H1 (cell line): ENCODE data around the gene SLC25A22. TPM values are rescaled to one million over a fixed set of nuclear protein-coding genes. Genes with fewer than 3 reads are reported as not detected.

Experiments
- CHD1 ChIP-seq: IDR thresholded peaks from 2 replicates; pipeline ENCODE4 v1.6.1; 2012; ENCODE audit warnings: low read depth, low read length, improper control_type of control experiment
- EP300 ChIP-seq, 2 experiments: IDR thresholded peaks; 1 replicate in 1 of 2; 2 replicates in 1 of 2; pipeline ENCODE4 v1.6.1; 2011 to 2012; ENCODE audit warnings: low read depth in 2 of 2, low read length in 2 of 2, mild to moderate bottlenecking in 2 of 2, borderline replicate concordance in 1 of 2, inconsistent platforms in 1 of 2, moderate library complexity in 1 of 2
- KDM4A ChIP-seq: IDR thresholded peaks from one replicate; pipeline ENCODE4 v1.7.1; 2012; ENCODE audit warnings: low read depth, mild to moderate bottlenecking, moderate library complexity, low read length, inconsistent platforms; ENCODE audit not compliant: severe bottlenecking
- MAFK ChIP-seq: IDR thresholded peaks from 2 replicates; pipeline ENCODE4 v1.6.1; 2012; ENCODE audit warnings: low read depth, mild to moderate bottlenecking, improper control_type of control experiment, low read length
- PHF8 ChIP-seq: fragments of 200-600 bp; sonication (generic); conservative IDR thresholded peaks from 2 replicates; pipeline ENCODE4 v1.7.1; 2012; ENCODE audit warnings: low read depth, mild to moderate bottlenecking, inconsistent platforms, low read length, moderate library complexity
- polyA plus RNA-seq, 7 experiments: library from polyadenylated mRNA; depleted of rRNA in 3 of 7; stranded (reverse) in 5 of 7; unstranded in 2 of 7; fragments of >200 nt in 5 of 7; fragments of 200-250 nt in 2 of 7; gene quantifications; 1 replicate in 5 of 7; 2 replicates in 1 of 7; 4 replicates in 1 of 7; pipeline versions ENCODE4 v1.2.1 to v1.2.3, GENCODE V29; 2011 to 2013; ENCODE audit warnings: missing spikeins in 2 of 7, mixed read lengths in 2 of 7
- total RNA-seq: library from RNA; stranded (reverse); fragmentation: NEBNext Ultra II Directional; extraction: Animal tissue kit (Norgen Biotek cat#: 25700); gene quantifications from 2 replicates; pipeline ENCODE4 v1.2.1, GENCODE V29; 2021
- TF ChIP-seq, protein P1 (sequence below): IDR thresholded peaks from 2 replicates; pipeline ENCODE4 v1.6.1; 2012; ENCODE audit warnings: inconsistent platforms

The SLC25A22 gene
- total and polyA plus RNA-seq, 2 of the 8 experiments (the other 6 are each of a cell fraction or from before 2014, with no cell fraction given): 31.5 to 48.0 TPM

DNA sequence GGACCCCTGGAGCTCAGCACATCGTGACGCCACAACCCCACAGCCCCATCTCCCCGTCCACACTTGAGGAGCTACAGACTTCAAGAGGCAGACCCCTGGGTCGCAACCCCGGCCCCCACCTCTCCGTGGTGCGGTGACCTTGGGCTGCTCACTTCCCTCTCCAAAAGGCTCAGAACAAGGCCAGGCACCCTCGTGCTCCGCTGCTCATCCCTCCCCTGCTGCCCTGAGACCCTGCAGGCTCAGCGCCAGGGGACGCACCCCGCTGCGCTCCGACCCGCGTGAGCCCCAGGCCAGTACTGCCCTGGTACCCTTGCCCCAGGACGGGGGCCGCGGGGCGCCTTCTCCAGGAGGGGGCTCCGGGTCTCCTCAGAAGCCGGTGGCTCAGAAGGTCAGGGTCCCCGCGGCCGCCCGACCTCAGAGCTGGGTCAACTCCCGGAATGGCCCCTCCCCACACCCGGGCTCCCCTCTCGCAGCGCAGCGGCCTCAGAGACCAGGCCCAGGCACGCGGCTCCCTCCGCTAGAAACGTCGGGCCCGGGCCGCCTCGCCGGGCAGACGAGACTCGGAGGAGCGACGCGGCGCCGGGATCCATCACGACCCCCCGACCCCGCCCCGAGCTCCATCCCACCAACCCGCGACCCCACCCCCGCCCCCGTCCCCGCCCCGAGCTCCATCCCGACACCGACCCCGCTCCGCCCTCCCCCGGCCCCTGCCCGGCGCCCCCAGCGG, 21.4 kb downstream of the SLC25A22 start (continued):
- no peak for TF ChIP-seq CHD1
- no peak for TF ChIP-seq MAFK
- TF ChIP-seq, protein P1, sequence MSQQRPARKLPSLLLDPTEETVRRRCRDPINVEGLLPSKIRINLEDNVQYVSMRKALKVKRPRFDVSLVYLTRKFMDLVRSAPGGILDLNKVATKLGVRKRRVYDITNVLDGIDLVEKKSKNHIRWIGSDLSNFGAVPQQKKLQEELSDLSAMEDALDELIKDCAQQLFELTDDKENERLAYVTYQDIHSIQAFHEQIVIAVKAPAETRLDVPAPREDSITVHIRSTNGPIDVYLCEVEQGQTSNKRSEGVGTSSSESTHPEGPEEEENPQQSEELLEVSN: peak; percentile 45; the same call in 1 of the 2 replicates
- 0 out of 2 replicates have a peak, but pooled peaks have one; percentile 14 for TF ChIP-seq PHF8
- no peak for TF ChIP-seq EP300 (IDR thresholded peaks at IDR 0.05; ENCODE audit: borderline replicate concordance in 1 of 2, low read depth in 2 of 2, low read length in 2 of 2)
- TF ChIP-seq KDM4A: peak; percentile 65
